ENCODE results near the gene PRTG.

Gene PRTG

DNA sequence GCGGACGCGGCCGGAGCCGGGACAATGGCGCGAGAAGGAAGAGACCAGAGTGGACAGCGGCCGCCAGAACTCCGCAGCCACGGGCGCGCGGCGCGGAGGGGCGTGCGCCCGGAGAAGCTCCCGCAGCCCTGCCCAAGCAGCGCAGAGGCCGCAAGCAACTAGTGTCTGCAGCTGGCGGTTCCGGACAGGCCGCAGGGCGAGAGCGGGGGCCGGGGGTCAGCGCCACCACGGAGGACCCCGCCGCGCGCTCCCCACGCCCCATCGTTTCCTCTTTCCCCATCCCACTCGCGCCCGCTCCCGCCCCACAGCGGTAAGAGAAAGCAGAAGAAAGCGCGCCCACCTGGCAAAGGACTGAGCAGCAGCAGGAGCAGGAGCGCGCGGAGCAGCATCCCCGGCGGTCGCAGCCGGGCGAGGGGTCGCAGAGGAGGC, 440 bp downstream of the PRTG start:
- DNase-seq (ENCODE audit: extremely low read depth, low read depth): no peak
- peak overlapping the region; percentile 58 for H3K4me3 ChIP-seq (replicated peaks; ENCODE audit: low read depth, low read length)
- TF ChIP-seq, protein P1, sequence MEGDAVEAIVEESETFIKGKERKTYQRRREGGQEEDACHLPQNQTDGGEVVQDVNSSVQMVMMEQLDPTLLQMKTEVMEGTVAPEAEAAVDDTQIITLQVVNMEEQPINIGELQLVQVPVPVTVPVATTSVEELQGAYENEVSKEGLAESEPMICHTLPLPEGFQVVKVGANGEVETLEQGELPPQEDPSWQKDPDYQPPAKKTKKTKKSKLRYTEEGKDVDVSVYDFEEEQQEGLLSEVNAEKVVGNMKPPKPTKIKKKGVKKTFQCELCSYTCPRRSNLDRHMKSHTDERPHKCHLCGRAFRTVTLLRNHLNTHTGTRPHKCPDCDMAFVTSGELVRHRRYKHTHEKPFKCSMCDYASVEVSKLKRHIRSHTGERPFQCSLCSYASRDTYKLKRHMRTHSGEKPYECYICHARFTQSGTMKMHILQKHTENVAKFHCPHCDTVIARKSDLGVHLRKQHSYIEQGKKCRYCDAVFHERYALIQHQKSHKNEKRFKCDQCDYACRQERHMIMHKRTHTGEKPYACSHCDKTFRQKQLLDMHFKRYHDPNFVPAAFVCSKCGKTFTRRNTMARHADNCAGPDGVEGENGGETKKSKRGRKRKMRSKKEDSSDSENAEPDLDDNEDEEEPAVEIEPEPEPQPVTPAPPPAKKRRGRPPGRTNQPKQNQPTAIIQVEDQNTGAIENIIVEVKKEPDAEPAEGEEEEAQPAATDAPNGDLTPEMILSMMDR (IDR thresholded peaks at IDR 0.05; ENCODE audit: low read depth, low read length, missing control alignments): no peak

- TF ChIP-seq, protein P1 (IDR thresholded peaks at IDR 0.05; ENCODE audit: low read depth, low read length, missing control alignments): no peak
- H3K4me3 ChIP-seq (replicated peaks; ENCODE audit: low read depth, low read length): peak overlapping the region; percentile 58
- DNase-seq (ENCODE audit: extremely low read depth, low read depth): no peak
These were observed 987 bp downstream of the PRTG start for GRCh38 chr15:55741833-55742497.

DNA sequence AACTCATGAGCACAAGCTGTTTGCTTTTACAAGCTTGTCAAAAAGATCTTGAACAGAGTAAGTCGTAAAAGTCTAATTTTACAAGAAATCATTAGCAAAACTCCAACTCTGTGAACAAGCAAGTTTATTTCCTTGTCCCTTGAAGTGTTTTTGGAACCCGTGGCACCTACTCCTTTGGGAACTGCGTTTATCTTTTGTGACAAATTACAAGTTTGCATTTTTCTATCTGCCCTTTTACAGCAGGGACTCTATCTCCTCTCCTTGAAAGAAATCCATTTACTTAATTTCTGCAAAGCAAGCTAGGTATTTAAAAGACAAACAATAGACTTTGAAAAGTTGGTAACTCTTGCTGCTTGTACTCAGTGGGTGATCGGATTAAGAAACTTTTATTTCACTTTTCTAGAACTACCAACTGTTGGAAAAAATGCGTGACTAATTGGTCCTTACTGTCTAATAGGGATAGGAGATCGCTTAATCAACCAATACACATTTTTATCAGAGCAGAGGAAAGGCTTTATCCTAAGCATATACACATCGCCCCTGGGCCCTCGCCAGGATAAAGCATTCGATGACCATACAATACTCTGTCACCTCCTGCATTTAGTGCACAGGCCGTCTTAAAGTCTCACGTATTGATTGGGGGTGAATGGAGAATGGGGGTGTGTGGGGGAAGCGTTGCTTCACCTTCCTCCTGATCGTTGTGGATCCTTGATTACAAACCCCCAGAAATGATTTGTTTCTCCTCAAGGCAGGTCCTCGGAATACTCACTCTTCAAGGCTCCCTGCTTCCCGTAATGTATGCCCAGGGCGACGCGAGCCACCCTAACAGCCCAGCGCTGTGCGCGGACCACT, 1.7 kb downstream of the PRTG start:
- H3K4me3 ChIP-seq (replicated peaks; ENCODE audit: low read depth, low read length): peak overlapping the region; percentile 58
- DNase-seq (ENCODE audit: extremely low read depth, low read depth): no peak
- TF ChIP-seq, protein P1 (IDR thresholded peaks at IDR 0.05; ENCODE audit: low read depth, low read length, missing control alignments): no peak

GRCh38 chr15:55740359-55740878, 2.5 kb downstream of the PRTG start:
- H3K4me3 ChIP-seq (replicated peaks; ENCODE audit: low read depth, low read length): peak overlapping the region; percentile 58; the same call in 1 of the 2 replicates
- TF ChIP-seq, protein P1 (IDR thresholded peaks at IDR 0.05; ENCODE audit: low read depth, low read length, missing control alignments): no peak
- no peak for DNase-seq (ENCODE audit: extremely low read depth, low read depth)

DNA sequence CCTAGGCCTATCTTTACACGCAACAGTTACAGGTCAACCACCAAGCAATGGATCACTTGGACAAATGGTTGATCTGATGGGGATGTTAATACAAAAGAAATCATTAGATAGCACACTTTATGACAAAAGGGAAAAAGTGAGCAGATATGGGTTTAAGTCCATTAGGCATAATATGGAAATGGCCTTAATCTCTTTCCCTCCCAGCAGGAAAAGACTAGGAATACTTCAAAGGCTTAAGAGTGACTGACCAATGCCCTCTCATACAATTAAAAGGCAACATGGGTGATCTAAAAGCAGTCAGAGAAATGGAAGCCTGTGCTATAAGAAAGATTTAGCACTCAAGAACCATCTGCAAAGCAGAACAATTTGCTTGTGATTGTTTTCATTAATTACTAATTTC, 3.3 kb downstream of the PRTG start:
- TF ChIP-seq, protein P1 (IDR thresholded peaks at IDR 0.05; ENCODE audit: low read depth, low read length, missing control alignments): no peak
- H3K4me3 ChIP-seq (replicated peaks; ENCODE audit: low read depth, low read length): no peak overlapping the region
- DNase-seq (ENCODE audit: extremely low read depth, low read depth): no peak

DNA sequence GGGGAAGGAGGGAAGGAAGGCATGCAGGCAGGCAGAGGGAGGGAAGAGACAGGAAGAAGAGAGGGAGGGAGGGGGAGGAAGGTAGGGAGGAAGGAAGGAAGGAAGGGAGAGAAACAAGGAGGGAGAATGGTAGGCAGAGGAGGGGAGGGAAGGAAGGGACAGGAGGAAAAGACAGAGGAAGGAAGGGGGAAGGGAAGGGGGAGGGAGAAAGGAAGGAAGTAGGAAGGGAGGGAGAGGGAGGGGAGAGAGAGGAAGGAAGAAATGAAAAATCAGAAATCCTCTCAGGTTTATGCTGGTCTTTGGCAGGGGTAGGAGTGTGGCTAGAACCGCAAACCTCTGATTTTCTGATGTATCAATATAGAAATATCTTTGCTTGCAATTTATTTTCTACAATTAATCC, 4.2 kb downstream of the PRTG start:
- no peak for DNase-seq (ENCODE audit: extremely low read depth, low read depth)
- H3K4me3 ChIP-seq (replicated peaks; ENCODE audit: low read depth, low read length): no peak overlapping the region
- TF ChIP-seq, protein P1 (IDR thresholded peaks at IDR 0.05; ENCODE audit: low read depth, low read length, missing control alignments): no peak
